ENCODE results near the gene DEPDC7.

DNA sequence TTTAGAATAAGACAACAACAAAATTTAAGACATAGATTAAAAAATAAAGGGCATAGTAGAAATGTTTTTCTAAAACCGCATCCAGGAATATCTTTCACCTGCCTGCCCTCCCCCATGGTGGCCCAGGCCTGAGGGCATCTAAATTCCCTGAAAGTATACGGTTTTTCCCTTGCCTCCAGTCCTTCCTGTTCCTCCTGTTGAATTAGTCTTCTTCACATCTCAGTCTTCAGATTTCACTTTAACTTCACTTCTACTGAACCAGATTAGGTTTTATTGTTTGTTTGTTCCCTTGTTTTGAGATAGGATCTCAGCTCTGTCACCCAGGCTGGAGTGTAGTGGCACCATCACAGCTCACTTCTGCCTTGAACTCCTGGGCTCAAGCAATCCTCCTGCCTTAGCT lies 33.1 kb upstream of the DEPDC7 start:
- TF ChIP-seq CTCF (IDR thresholded peaks at IDR 0.05) (no peak), EZH2 (IDR thresholded peaks at IDR 0.05; ENCODE audit: borderline replicate concordance, insufficient read depth, low read depth, low read length, poor library complexity, severe bottlenecking) (no peak)

All from B cell (primary cell).